ENCODE data around the gene REC8.

DNA sequence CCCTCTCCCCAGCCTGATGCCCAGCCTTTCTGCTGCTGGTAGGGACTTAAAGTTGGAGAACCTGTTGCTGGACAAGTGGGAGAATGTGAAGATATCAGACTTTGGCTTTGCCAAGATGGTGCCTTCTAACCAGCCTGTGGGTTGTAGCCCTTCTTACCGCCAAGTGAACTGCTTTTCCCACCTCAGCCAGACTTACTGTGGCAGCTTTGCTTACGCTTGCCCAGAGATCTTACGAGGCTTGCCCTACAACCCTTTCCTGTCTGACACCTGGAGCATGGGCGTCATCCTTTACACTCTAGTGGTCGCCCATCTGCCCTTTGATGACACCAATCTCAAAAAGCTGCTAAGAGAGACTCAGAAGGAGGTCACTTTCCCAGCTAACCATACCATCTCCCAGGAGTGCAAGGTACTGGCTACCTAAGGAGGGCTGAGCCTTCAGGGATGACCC, 35.2 kb downstream of the REC8 start:
- TF ChIP-seq POLR2A (IDR thresholded peaks at IDR 0.05; ENCODE audit: low read length): no peak
- TF ChIP-seq GATA1 (IDR thresholded peaks at IDR 0.05; ENCODE audit: low read depth, low read length): no peak

Measured in erythroblast (primary cell).